ENCODE measurements around the gene CAMSAP2. TPM values are rescaled to one million over a fixed set of nuclear protein-coding genes. Genes with fewer than 3 reads are reported as not detected.

Gene CAMSAP2
- total RNA-seq, 1 donor from 2014 or later: 49.4 TPM

DNA sequence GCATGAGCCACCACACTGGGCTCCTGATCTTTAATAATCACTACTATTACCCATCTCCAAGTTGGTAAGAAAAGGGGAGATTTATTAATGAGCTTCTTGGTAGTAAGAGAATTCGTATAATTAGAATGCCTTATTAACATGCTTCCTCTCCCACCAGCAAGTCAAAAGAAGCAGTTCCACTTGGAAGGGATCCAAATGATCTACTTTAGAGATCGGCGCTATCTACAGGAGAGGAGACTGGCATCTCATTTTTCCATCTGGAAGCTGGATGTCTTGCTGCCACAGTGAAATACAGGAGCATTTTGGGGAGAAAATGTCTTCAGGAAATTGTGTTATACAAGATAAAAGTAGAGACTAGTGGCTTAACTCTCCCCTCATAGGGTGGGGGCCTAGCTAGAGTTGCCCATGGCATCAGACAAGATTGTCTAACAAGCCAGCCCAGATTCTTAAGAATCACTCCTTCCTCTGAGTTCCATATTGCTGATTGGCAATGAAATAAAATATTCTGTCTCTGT is 33.6 kb upstream of the CAMSAP2 start:
- Histone ChIP-seq H3K27ac (ENCODE audit: low read depth, low read length) (no peak overlapping the region), H3K9ac (ENCODE audit: low read length) (no peak overlapping the region), H2AFZ (ENCODE audit: low read depth, low read length) (no peak overlapping the region), H3K4me2 (ENCODE audit: low read length) (no peak overlapping the region), H3K27me3 (ENCODE audit: insufficient read depth, low read length) (no peaks in the 10 kb centered on the region), H3K9me3 (ENCODE audit: insufficient read depth, low read depth, low read length) (no peaks in the 10 kb centered on the region), H3K4me1 (ENCODE audit: insufficient read depth, low read length) (no peaks in the 10 kb centered on the region), H3K36me3 (ENCODE audit: insufficient read depth, low read length) (no peaks in the 10 kb centered on the region), H4K20me1 (ENCODE audit: insufficient read depth, low read length) (no peaks in the 10 kb centered on the region), H3K4me3 (ENCODE audit: insufficient read depth, low read depth, low read length) (no peak overlapping the region), H3K79me2 (ENCODE audit: insufficient read depth, low read length) (no peaks in the 10 kb centered on the region)
- H3K27me3 Mint-ChIP-seq (ENCODE audit: low read depth, unreplicated experiment): peaks cover 4% of the 10 kb centered on the region
- H3K9me3 Mint-ChIP-seq (ENCODE audit: unreplicated experiment): no peaks in the 10 kb centered on the region
- FAIRE-seq (no peak), DNase-seq (ENCODE audit: low read depth) (no peak)
- no peak overlapping the region for H3K27ac Mint-ChIP-seq (ENCODE audit: unreplicated experiment)
- H3K4me1 Mint-ChIP-seq (ENCODE audit: low read depth, unreplicated experiment): peaks cover 6% of the 10 kb centered on the region
- no peaks in the 10 kb centered on the region for H3K36me3 Mint-ChIP-seq (ENCODE audit: low read depth, unreplicated experiment)
- TF ChIP-seq, protein P1, sequence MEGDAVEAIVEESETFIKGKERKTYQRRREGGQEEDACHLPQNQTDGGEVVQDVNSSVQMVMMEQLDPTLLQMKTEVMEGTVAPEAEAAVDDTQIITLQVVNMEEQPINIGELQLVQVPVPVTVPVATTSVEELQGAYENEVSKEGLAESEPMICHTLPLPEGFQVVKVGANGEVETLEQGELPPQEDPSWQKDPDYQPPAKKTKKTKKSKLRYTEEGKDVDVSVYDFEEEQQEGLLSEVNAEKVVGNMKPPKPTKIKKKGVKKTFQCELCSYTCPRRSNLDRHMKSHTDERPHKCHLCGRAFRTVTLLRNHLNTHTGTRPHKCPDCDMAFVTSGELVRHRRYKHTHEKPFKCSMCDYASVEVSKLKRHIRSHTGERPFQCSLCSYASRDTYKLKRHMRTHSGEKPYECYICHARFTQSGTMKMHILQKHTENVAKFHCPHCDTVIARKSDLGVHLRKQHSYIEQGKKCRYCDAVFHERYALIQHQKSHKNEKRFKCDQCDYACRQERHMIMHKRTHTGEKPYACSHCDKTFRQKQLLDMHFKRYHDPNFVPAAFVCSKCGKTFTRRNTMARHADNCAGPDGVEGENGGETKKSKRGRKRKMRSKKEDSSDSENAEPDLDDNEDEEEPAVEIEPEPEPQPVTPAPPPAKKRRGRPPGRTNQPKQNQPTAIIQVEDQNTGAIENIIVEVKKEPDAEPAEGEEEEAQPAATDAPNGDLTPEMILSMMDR (IDR thresholded peaks at IDR 0.05; ENCODE audit: insufficient read depth, low read depth, low read length): no peak
- no peak for TF ChIP-seq EZH2 (IDR thresholded peaks at IDR 0.05; ENCODE audit: insufficient read depth, low read length)
- no peak overlapping the region for H3K4me3 Mint-ChIP-seq (ENCODE audit: unreplicated experiment)

DNA sequence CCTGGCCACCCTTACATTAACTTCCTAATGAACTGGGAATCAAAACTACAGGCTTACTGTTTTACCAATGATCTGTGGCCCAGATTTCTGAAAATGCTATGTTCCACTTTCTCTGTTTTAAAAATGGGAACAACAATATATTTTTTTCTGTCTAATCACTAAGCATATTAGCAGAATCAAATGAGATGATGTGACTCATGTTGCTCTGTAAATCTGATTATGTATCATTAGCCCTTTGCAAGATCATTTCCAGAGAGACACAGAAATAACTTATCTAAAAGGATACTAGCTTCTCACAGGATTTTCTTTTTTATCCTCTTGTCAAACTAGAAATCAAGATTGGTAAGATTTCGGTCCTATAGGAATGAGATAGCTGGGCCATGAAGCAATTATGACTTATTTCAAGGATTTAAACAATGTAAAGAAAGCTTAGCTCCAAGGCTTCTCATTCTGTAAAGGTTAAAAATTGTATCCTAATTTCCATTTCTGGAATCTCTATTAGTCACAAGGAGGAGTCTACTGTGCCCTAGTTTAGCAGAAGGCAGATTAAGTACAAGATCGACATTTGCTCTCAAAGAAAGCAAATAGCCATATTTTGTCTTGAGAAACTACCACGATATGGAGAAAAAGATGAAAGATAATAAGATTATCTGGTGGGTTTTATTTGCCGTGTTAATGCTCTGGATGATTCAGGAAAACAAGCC is 32.4 kb upstream of the CAMSAP2 start:
- H3K9ac ChIP-seq (ENCODE audit: low read length): no peak overlapping the region
- no peak overlapping the region for H3K4me3 ChIP-seq (ENCODE audit: insufficient read depth, low read depth, low read length)
- no peaks in the 10 kb centered on the region for H3K27me3 ChIP-seq (ENCODE audit: insufficient read depth, low read length)
- no peak for TF ChIP-seq EZH2 (IDR thresholded peaks at IDR 0.05; ENCODE audit: insufficient read depth, low read length)
- TF ChIP-seq, protein P1 (IDR thresholded peaks at IDR 0.05; ENCODE audit: insufficient read depth, low read depth, low read length): no peak
- no peaks in the 10 kb centered on the region for H4K20me1 ChIP-seq (ENCODE audit: insufficient read depth, low read length)
- no peak overlapping the region for H3K4me2 ChIP-seq (ENCODE audit: low read length)
- no peaks in the 10 kb centered on the region for H3K4me1 ChIP-seq (ENCODE audit: insufficient read depth, low read length)
- H3K4me3 Mint-ChIP-seq (ENCODE audit: unreplicated experiment): no peak overlapping the region
- FAIRE-seq (no peak), DNase-seq (ENCODE audit: low read depth) (no peak)
- peaks cover 4% of the 10 kb centered on the region for H3K27me3 Mint-ChIP-seq (ENCODE audit: low read depth, unreplicated experiment)
- H3K27ac Mint-ChIP-seq (ENCODE audit: unreplicated experiment): no peak overlapping the region
- H3K36me3 Mint-ChIP-seq (ENCODE audit: low read depth, unreplicated experiment): no peaks in the 10 kb centered on the region
- H3K9me3 Mint-ChIP-seq (ENCODE audit: unreplicated experiment): no peaks in the 10 kb centered on the region
- H3K27ac ChIP-seq (ENCODE audit: low read depth, low read length): no peak overlapping the region
- no peak overlapping the region for H2AFZ ChIP-seq (ENCODE audit: low read depth, low read length)
- H3K36me3 ChIP-seq (ENCODE audit: insufficient read depth, low read length): no peaks in the 10 kb centered on the region
- no peaks in the 10 kb centered on the region for H3K79me2 ChIP-seq (ENCODE audit: insufficient read depth, low read length)
- H3K4me1 Mint-ChIP-seq (ENCODE audit: low read depth, unreplicated experiment): peaks cover 6% of the 10 kb centered on the region
- H3K9me3 ChIP-seq (ENCODE audit: insufficient read depth, low read depth, low read length): no peaks in the 10 kb centered on the region

DNA sequence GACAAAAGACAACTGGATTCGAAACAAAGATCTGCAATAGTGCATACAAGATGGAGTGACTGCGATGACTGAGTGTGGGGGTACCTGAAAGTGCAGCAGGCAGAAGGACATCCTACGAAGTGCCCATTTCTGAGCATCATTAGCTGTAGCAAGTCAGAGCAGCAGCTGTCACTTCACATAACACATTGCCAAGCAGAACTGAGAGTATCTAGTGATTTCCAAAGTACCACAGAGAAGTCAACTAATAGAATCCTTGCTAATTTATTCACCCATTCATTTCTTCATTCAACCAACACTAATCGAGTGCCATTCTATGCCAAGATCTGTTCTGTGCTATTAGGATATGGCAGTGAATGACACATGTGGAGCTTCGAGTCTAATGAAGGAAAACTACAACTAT is 31.6 kb upstream of the CAMSAP2 start:
- no peak for DNase-seq (ENCODE audit: low read depth)
- no peak for FAIRE-seq
- Histone ChIP-seq H3K27me3 (ENCODE audit: insufficient read depth, low read length) (no peaks in the 10 kb centered on the region), H3K9ac (ENCODE audit: low read length) (no peak overlapping the region), H2AFZ (ENCODE audit: low read depth, low read length) (no peak overlapping the region), H4K20me1 (ENCODE audit: insufficient read depth, low read length) (no peaks in the 10 kb centered on the region), H3K4me1 (ENCODE audit: insufficient read depth, low read length) (no peaks in the 10 kb centered on the region), H3K36me3 (ENCODE audit: insufficient read depth, low read length) (no peaks in the 10 kb centered on the region), H3K4me2 (ENCODE audit: low read length) (no peak overlapping the region), H3K79me2 (ENCODE audit: insufficient read depth, low read length) (no peaks in the 10 kb centered on the region), H3K27ac (ENCODE audit: low read depth, low read length) (no peak overlapping the region), H3K9me3 (ENCODE audit: insufficient read depth, low read depth, low read length) (no peaks in the 10 kb centered on the region), H3K4me3 (ENCODE audit: insufficient read depth, low read depth, low read length) (no peak overlapping the region)
- TF ChIP-seq, protein P1 (IDR thresholded peaks at IDR 0.05; ENCODE audit: insufficient read depth, low read depth, low read length): no peak
- no peak for TF ChIP-seq EZH2 (IDR thresholded peaks at IDR 0.05; ENCODE audit: insufficient read depth, low read length)
- Mint-ChIP-seq H3K4me3 (ENCODE audit: unreplicated experiment) (no peak overlapping the region), H3K36me3 (ENCODE audit: low read depth, unreplicated experiment) (no peaks in the 10 kb centered on the region), H3K27me3 (ENCODE audit: low read depth, unreplicated experiment) (peaks cover 4% of the 10 kb centered on the region), H3K9me3 (ENCODE audit: unreplicated experiment) (no peaks in the 10 kb centered on the region), H3K4me1 (ENCODE audit: low read depth, unreplicated experiment) (peaks cover 6% of the 10 kb centered on the region), H3K27ac (ENCODE audit: unreplicated experiment) (no peak overlapping the region)
